HEK293T (cell line): ENCODE data around the gene ABCA4.
"Not testable (repeated sequence)": the region's sequence is repeated elsewhere in the genome, so short reads cannot be mapped to it uniquely, and the experiment has no call there.

Source experiments
- CTCF ChIA-PET: fragments of 350-600 bp; formaldehyde crosslinking; extraction: SDS; loops from one replicate; lab custom pipeline; 2021; ENCODE audit warnings: antibody characterized with exemption, inconsistent platforms; lab: Yijun Ruan, JAX
- POLR2A ChIA-PET: fragments of 350-600 bp; formaldehyde crosslinking; extraction: SDS; loops from one replicate; lab custom pipeline; 2020; ENCODE audit warnings: antibody characterized with exemption, inconsistent platforms; lab: Yijun Ruan, JAX
- DNase-seq: peaks from one replicate; pipeline ENCODE4 v3.0.0; 2012; ENCODE audit warnings: mixed read lengths; ENCODE audit errors: extremely low spot score
- ARNT ChIP-seq: fragments of 450-650 bp; IDR thresholded peaks from 2 replicates; pipeline ENCODE4 v1.6.1; 2017; ENCODE audit warnings: mild to moderate bottlenecking
- BHLHE40 ChIP-seq: fragments of 450-650 bp; IDR thresholded peaks from 2 replicates; pipeline ENCODE4 v1.6.1; 2016; ENCODE audit warnings: mild to moderate bottlenecking, moderate library complexity, borderline replicate concordance
- CTBP1 ChIP-seq: fragments of 450-650 bp; IDR thresholded peaks from 2 replicates; pipeline ENCODE4 v1.6.1; 2016; ENCODE audit warnings: borderline replicate concordance
- ELF4 ChIP-seq: fragments of 450-650 bp; IDR thresholded peaks from 2 replicates; pipeline ENCODE4 v1.6.1; 2017; ENCODE audit warnings: antibody characterized with exemption
- FOXA1 ChIP-seq: fragments of 450-650 bp; IDR thresholded peaks from 2 replicates; pipeline ENCODE4 v1.6.1; 2016; ENCODE audit warnings: mild to moderate bottlenecking
- FOXK2 ChIP-seq: fragments of 450-650 bp; IDR thresholded peaks from 2 replicates; pipeline ENCODE4 v1.6.1; 2016; ENCODE audit warnings: mild to moderate bottlenecking
- FOXM1 ChIP-seq: fragments of 450-650 bp; IDR thresholded peaks from 2 replicates; pipeline ENCODE4 v1.6.1; 2017; ENCODE audit warnings: mild to moderate bottlenecking, borderline replicate concordance
- HDGF ChIP-seq: fragments of 450-650 bp; IDR thresholded peaks from 2 replicates; pipeline ENCODE4 v1.6.1; 2017; ENCODE audit warnings: antibody characterized with exemption, borderline replicate concordance
- L3MBTL2 ChIP-seq: fragments of 450-650 bp; conservative IDR thresholded peaks from 2 replicates; pipeline ENCODE4 v1.6.1; 2016; ENCODE audit warnings: mild to moderate bottlenecking
- LEF1 ChIP-seq: fragments of 450-650 bp; IDR thresholded peaks from 2 replicates; pipeline ENCODE4 v1.6.1; 2017; ENCODE audit warnings: mild to moderate bottlenecking, borderline replicate concordance
- NFRKB ChIP-seq: fragments of 450-650 bp; IDR thresholded peaks from 2 replicates; pipeline ENCODE4 v1.6.1; 2016; ENCODE audit warnings: mild to moderate bottlenecking, moderate library complexity
- PKNOX1 ChIP-seq: fragments of 450-650 bp; IDR thresholded peaks from 2 replicates; pipeline ENCODE4 v1.6.1; 2016
- SP1 ChIP-seq: fragments of 450-650 bp; IDR thresholded peaks from 2 replicates; pipeline ENCODE4 v1.6.1; 2017
- SUZ12 ChIP-seq: fragments of 450-650 bp; IDR thresholded peaks from 2 replicates; pipeline ENCODE4 v1.6.1; 2016; ENCODE audit warnings: mild to moderate bottlenecking
- TARDBP ChIP-seq: fragments of 450-650 bp; IDR thresholded peaks from 2 replicates; pipeline ENCODE4 v1.6.1; 2016
- ZNF384 ChIP-seq: fragments of 450-650 bp; IDR thresholded peaks from 2 replicates; pipeline ENCODE4 v1.6.1; 2016

Gene ABCA4

GRCh38 chr1:94120991-94121390 lies at the start of gene ABCA4:
TSS of gene ABCA4 (minus strand) at chr1:94121148. CDS start at chr1:94121045, 103 bp downstream.
- CTCF ChIA-PET: no interaction called here

GRCh38 chr1:94169126-94169525 lies 48.2 kb upstream of the ABCA4 start:
- POLR2A ChIA-PET: no interaction called here
- no peak for TF ChIP-seq SUZ12
- no peak for TF ChIP-seq PKNOX1
- TF ChIP-seq FOXK2: no peak
- no peak for TF ChIP-seq ARNT
- no peak for TF ChIP-seq ELF4
- no peak for TF ChIP-seq NFRKB
- TF ChIP-seq LEF1: no peak
- TF ChIP-seq BHLHE40: no peak
- no peak for TF ChIP-seq CTBP1
- TF ChIP-seq SP1: no peak
- no peak for TF ChIP-seq FOXA1
- TF ChIP-seq HDGF: no peak
- TF ChIP-seq ZNF384: no peak
- TF ChIP-seq TARDBP: no peak
- TF ChIP-seq L3MBTL2: no peak
- no peak for TF ChIP-seq FOXM1

More at GRCh38 chr1:94120991-94121390, at the start of gene ABCA4:
- no peak for TF ChIP-seq ARNT
- no peak for TF ChIP-seq SUZ12
- TF ChIP-seq FOXM1: no peak
- DNase-seq: no peak
- POLR2A ChIA-PET: no interaction called here

GRCh38 chr1:94165843-94166242 lies 44.9 kb upstream of the ABCA4 start:
- CTCF ChIA-PET: no interaction called here
- DNase-seq: no peak
- TF ChIP-seq BHLHE40 (no peak), ZNF384 (no peak), TARDBP (no peak), NFRKB (no peak), ARNT (no peak), FOXM1 (no peak), L3MBTL2 (no peak), FOXK2 (no peak), ELF4 (no peak)
- POLR2A ChIA-PET: no interaction called here

More at GRCh38 chr1:94169126-94169525, 48.2 kb upstream of the ABCA4 start:
- CTCF ChIA-PET: no interaction called here
- DNase-seq: no peak

- POLR2A ChIA-PET, DNase-seq, CTCF ChIA-PET: not testable (repeated sequence)
Measured at GRCh38 chr1:94164885-94165284, 43.9 kb upstream of the ABCA4 start.

GRCh38 chr1:94164121-94164520 lies 43.2 kb upstream of the ABCA4 start:
- POLR2A ChIA-PET, CTCF ChIA-PET, DNase-seq: not testable (repeated sequence)

- DNase-seq, POLR2A ChIA-PET, CTCF ChIA-PET: not testable (repeated sequence)
Measured at GRCh38 chr1:94163249-94163648, 42.3 kb upstream of the ABCA4 start.

GRCh38 chr1:94160811-94161210 lies 39.9 kb upstream of the ABCA4 start:
- DNase-seq: no peak
- CTCF ChIA-PET: no interaction called here
- no peak for TF ChIP-seq SUZ12
- TF ChIP-seq CTBP1: no peak
- no peak for TF ChIP-seq PKNOX1
- no peak for TF ChIP-seq NFRKB
- TF ChIP-seq SP1: no peak
- no peak for TF ChIP-seq ZNF384
- no peak for TF ChIP-seq L3MBTL2
- POLR2A ChIA-PET: no interaction called here

GRCh38 chr1:94156096-94156625 lies 35.2 kb upstream of the ABCA4 start:
- ChIA-PET CTCF (no interaction called here), POLR2A (no interaction called here)
- TF ChIP-seq FOXM1: no peak
- no peak for DNase-seq

GRCh38 chr1:94154989-94155388 lies 34.0 kb upstream of the ABCA4 start:
- ChIA-PET POLR2A (no interaction called here), CTCF (no interaction called here)
- TF ChIP-seq BHLHE40: no peak
- TF ChIP-seq LEF1: no peak
- no peak for TF ChIP-seq FOXA1
- TF ChIP-seq ZNF384: no peak
- no peak for TF ChIP-seq PKNOX1
- no peak for TF ChIP-seq L3MBTL2
- TF ChIP-seq SUZ12: no peak
- no peak for TF ChIP-seq HDGF
- no peak for TF ChIP-seq FOXK2
- no peak for TF ChIP-seq NFRKB
- no peak for TF ChIP-seq FOXM1
- TF ChIP-seq ARNT: no peak
- TF ChIP-seq TARDBP: no peak
- TF ChIP-seq CTBP1: no peak
- TF ChIP-seq ELF4: no peak
- no peak for TF ChIP-seq SP1
- no peak for DNase-seq
